Gastrocnemius medialis (tissue), 4 donors: Measurements from ENCODE around the gene YBX2. TPM values are rescaled to one million over a fixed set of nuclear protein-coding genes. Genes with fewer than 3 reads are reported as not detected.

Experiments
- ATAC-seq, 2 donors: fragments of 150-250 bp; one replicate each; pipeline ENCODE4 v1.9.1; 2016
- DNase-seq, 2 donors: peaks; one replicate each; pipeline ENCODE4 v3.0.0-alpha.2; 2019
- H3K27ac ChIP-seq, 4 donors: fragments of 200-600 bp; sonication (generic); 1 replicate in 1 of 4; 2 replicates in 3 of 4; pipeline ENCODE4 v1.5.1; 2016 to 2018; ENCODE audit warnings: mild to moderate bottlenecking in 2 of 4, moderate library complexity in 1 of 4
- H3K27me3 ChIP-seq, 3 donors: fragments of 200-600 bp; sonication (generic) in 2 of 3; 1 replicate in 1 of 3; 2 replicates in 2 of 3; pipeline versions ENCODE4 v1.5.1 to v1.6.0; 2016 to 2019; ENCODE audit warnings: mild to moderate bottlenecking in 1 of 3, moderate library complexity in 1 of 3
- H3K36me3 ChIP-seq, 2 donors: fragments of 200-600 bp; sonication (generic) in 1 of 2; one replicate each; pipeline ENCODE4 v1.5.1; 2017 to 2018
- H3K4me1 ChIP-seq, 2 donors: fragments of 200-600 bp; sonication (generic) in 1 of 2; one replicate each; pipeline ENCODE4 v1.5.1; 2016 to 2017; ENCODE audit warnings: mild to moderate bottlenecking in 2 of 2
- H3K4me3 ChIP-seq, 4 donors: fragments of 200-600 bp; sonication (generic) in 3 of 4; 1 replicate in 1 of 4; 2 replicates in 3 of 4; pipeline ENCODE4 v1.5.1; 2016 to 2019; ENCODE audit warnings: mild to moderate bottlenecking in 2 of 4
- H3K9me3 ChIP-seq, 3 donors: fragments of 200-600 bp; sonication (generic) in 2 of 3; 1 replicate in 1 of 3; 2 replicates in 2 of 3; pipeline ENCODE4 v1.5.1; 2016 to 2019
- CTCF ChIP-seq, 5 experiments: fragments of 450-650 bp in 3 of 5; fragments of 200-600 bp in 2 of 5; sonication (generic) in 2 of 5; IDR thresholded peaks in 4 of 5; conservative IDR thresholded peaks in 1 of 5; 1 replicate in 4 of 5; 2 replicates in 1 of 5; pipeline ENCODE4 v1.5.1; 2016 to 2019; ENCODE audit warnings: antibody characterized with exemption in 5 of 5, mild to moderate bottlenecking in 3 of 5, moderate library complexity in 3 of 5
- POLR2A ChIP-seq, 2 donors: fragments of 450-650 bp; IDR thresholded peaks; one replicate each; pipeline ENCODE4 v1.6.1; 2017; ENCODE audit warnings: antibody characterized with exemption in 2 of 2, mild to moderate bottlenecking in 2 of 2, moderate library complexity in 2 of 2
- in situ Hi-C, 4 donors: fragments of 200-750 bp; cut with MboI; loops; one replicate each; pipeline versions ENCODE4 v1.15.0 to v1.8.0; 2017; ENCODE audit warnings: low sequenced_read_pairs in 4 of 4
- intact Hi-C: fragments of 100-400 bp; cut with DNase I; formaldehyde crosslinking; loops from one replicate; pipeline ENCODE4 v1.15.1; 2023; ENCODE audit warnings: low total_unique reads
- total RNA-seq, 4 donors: library from RNA; depleted of rRNA; stranded (reverse); fragments of >200 nt; gene quantifications; one replicate each; pipeline versions ENCODE4 v1.1.0 to v1.2.3, GENCODE V29; 2016

YBX2 gene
- total RNA-seq, 4 donors from 2014 or later, result 0.42 to 2.2 (median 0.46) TPM; not detected in 1

GRCh38 chr17:7241783-7242716 is 52.4 kb downstream of the YBX2 start, which contains the start of gene GABARAP:
TSS of gene GABARAP (minus strand) at chr17:7242449. CDS start at chr17:7242330, 119 bp downstream.
- peak; percentile 81 to 86 for TF ChIP-seq POLR2A (IDR thresholded peaks at IDR 0.05)
- TF ChIP-seq CTCF (IDR thresholded peaks at IDR 0.05 in 4 of 5, conservative IDR thresholded peaks at IDR 0.05 in 1 of 5), result no peak
- DNase-seq (peak; percentile 88 to 92), ATAC-seq (peak; percentile 30 to 41)
- in situ Hi-C loops, result no loop called here
- H3K4me3 ChIP-seq, result peak within 1 kb of the TSS; percentile 75 to 99 (median 92)
- H3K36me3 ChIP-seq, result peaks cover 0 to 43% of the 10 kb centered on the region in 2 donors
- H3K27ac ChIP-seq, result peak within 1 kb of the TSS; percentile 92 to 99 (median 98)
- intact Hi-C loops, result loop anchor here (2.0 to 5.0 kb wide), 2 partner anchors 65 to 910 kb away; partner anchors contain the start of genes EIF5A and PER1
- no peaks in the 10 kb centered on the region for H3K9me3 ChIP-seq
- H3K27me3 ChIP-seq, result no peaks in the 10 kb centered on the region
- peaks cover 28 to 29% of the 10 kb centered on the region in 2 donors for H3K4me1 ChIP-seq

GRCh38 chr17:7241090-7241733 is 53.2 kb downstream of the YBX2 start:
- TF ChIP-seq POLR2A (IDR thresholded peaks at IDR 0.05) (no peak), CTCF (IDR thresholded peaks at IDR 0.05 in 4 of 5, conservative IDR thresholded peaks at IDR 0.05 in 1 of 5) (no peak)
- Histone ChIP-seq H3K36me3 (peaks cover 0 to 40% of the 10 kb centered on the region in 2 donors), H3K9me3 (no peaks in the 10 kb centered on the region), H3K27me3 (no peaks in the 10 kb centered on the region), H3K4me3 (peak overlapping the region; percentile 75 to 99 (median 92)), H3K27ac (peak overlapping the region; percentile 92 to 99 (median 98)), H3K4me1 (peaks cover 26 to 30% of the 10 kb centered on the region in 2 donors)
- in situ Hi-C loops, result no loop called here
- ATAC-seq, result no peak
- intact Hi-C loops, result loop anchor here (5.0 kb wide), 1 partner anchor 911 kb away; the partner anchor contains the start of gene PER1
- DNase-seq, result no peak

- intact Hi-C loops (loop anchor here (5.0 kb wide), 1 partner anchor 912 kb away; the partner anchor contains the start of gene PER1), in situ Hi-C loops (no loop called here)
- Histone ChIP-seq H3K4me1 (peaks cover 26 to 33% of the 10 kb centered on the region in 2 donors), H3K27me3 (no peaks in the 10 kb centered on the region), H3K27ac (peak overlapping the region; percentile 92 to 99 (median 98)), H3K36me3 (peaks cover 0 to 40% of the 10 kb centered on the region in 2 donors), H3K4me3 (peak overlapping the region; percentile 49 to 99 (median 80)), H3K9me3 (no peaks in the 10 kb centered on the region)
- ATAC-seq (no peak), DNase-seq (no peak)
- TF ChIP-seq POLR2A (IDR thresholded peaks at IDR 0.05) (no peak), CTCF (IDR thresholded peaks at IDR 0.05 in 4 of 5, conservative IDR thresholded peaks at IDR 0.05 in 1 of 5) (no peak)
Measured at GRCh38 chr17:7240375-7240774, 54.1 kb downstream of the YBX2 start.

GRCh38 chr17:7239091-7240027 is 55.1 kb downstream of the YBX2 start, which contains the start of gene PHF23:
TSS of gene PHF23 (minus strand) at chr17:7239457. CDS start at chr17:7239279, 178 bp downstream.
- intact Hi-C loops (loop anchor here (5.0 kb wide), 2 partner anchors 603 to 913 kb away; partner anchors contain the start of gene PER1), in situ Hi-C loops (no loop called here)
- peak; percentile 100 for DNase-seq
- Histone ChIP-seq H3K4me1 (peaks cover 34 to 41% of the 10 kb centered on the region in 2 donors), H3K4me3 (peak within 1 kb of the TSS; percentile 78 to 100 (median 98)), H3K36me3 (peaks cover 0 to 34% of the 10 kb centered on the region in 2 donors), H3K27me3 (no peaks in the 10 kb centered on the region), H3K27ac (peak within 1 kb of the TSS; percentile 92 to 99 (median 98)), H3K9me3 (no peaks in the 10 kb centered on the region)
- TF ChIP-seq POLR2A (IDR thresholded peaks at IDR 0.05) (peak; percentile 92 to 93), CTCF (IDR thresholded peaks at IDR 0.05 in 4 of 5, conservative IDR thresholded peaks at IDR 0.05 in 1 of 5) (peak in 2 of 5 experiments; percentile 24 to 59)
- peak; percentile 67 to 75 for ATAC-seq
